ENCODE results near the gene ZNF385A. TPM values are rescaled to one million over a fixed set of nuclear protein-coding genes. Genes with fewer than 3 reads are reported as not detected.

ZNF385A gene
- total and polyA plus RNA-seq, 2 donors (not counting 3 experiments of a cell fraction or from before 2014, with no cell fraction given): 1.6 to 7.9 TPM

DNA sequence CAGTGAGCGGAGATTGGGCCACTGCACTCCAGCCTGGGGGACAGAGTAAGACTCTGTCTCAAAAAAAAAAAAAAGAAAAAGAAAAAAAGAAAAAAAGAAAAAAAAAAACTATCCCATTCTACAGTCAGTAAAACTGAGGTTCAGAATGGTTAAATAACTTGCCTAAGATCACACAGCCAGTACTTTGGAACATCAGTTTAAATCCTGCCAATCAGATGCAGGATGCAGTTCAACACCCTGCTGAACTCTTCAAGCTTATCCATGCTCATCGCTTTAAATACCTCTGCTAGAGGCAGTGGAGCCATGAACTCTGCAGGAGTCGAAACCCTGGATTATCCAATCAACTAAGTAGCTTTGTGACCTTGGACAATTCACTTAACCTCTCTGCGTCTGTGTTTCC is 3.4 kb downstream of the ZNF385A start:
- BruUV-seq (replicated peaks): no TSS peak
- Histone ChIP-seq H3K9me3 (replicated peaks; ENCODE audit: control insufficient read depth, insufficient read depth, low read length) (no peaks in the 10 kb centered on the region), H3K4me3 (replicated peaks in 1 of 3; ENCODE audit: insufficient read depth in 1 of 3, low read depth in 1 of 3, low read length in 3 of 3) (no peak overlapping the region), H3K79me2 (ENCODE audit: control insufficient read depth, insufficient read depth, low read length) (no peaks in the 10 kb centered on the region), H4K20me1 (replicated peaks; ENCODE audit: control insufficient read depth, extremely low read depth, insufficient read depth, low read length) (no peaks in the 10 kb centered on the region), H3K4me1 (ENCODE audit: control insufficient read depth, extremely low read depth, insufficient read depth, low read length) (peaks cover 4% of the 10 kb centered on the region), H3K27ac (ENCODE audit: insufficient read depth, low read depth, low read length) (no peak overlapping the region), H3K4me2 (ENCODE audit: insufficient read depth, low read length) (no peak overlapping the region), H3K27me3 (ENCODE audit: control insufficient read depth in 2 of 2, insufficient read depth in 2 of 2, low read length in 2 of 2) (no peaks in the 10 kb centered on the region), H3K36me3 (ENCODE audit: control insufficient read depth in 2 of 2, extremely low read depth in 1 of 2, insufficient read depth in 2 of 2, low read length in 2 of 2) (no peaks in the 10 kb centered on the region), H2AFZ (ENCODE audit: low read depth, low read length) (no peak overlapping the region), H3K9me1 (replicated peaks; ENCODE audit: control insufficient read depth, extremely low read depth, insufficient read depth, low read length) (no peaks in the 10 kb centered on the region), H3K9ac (replicated peaks; ENCODE audit: extremely low read depth, insufficient read depth, low read length) (no peak overlapping the region)
- no peak for FAIRE-seq
- POLR2A ChIA-PET: interaction anchor here (0.7 kb wide), 1 partner anchor 21 kb away, joined by 3 read pairs; no protein-coding TSS in a partner anchor
- TF ChIP-seq GATA2 (IDR thresholded peaks at IDR 0.05; ENCODE audit: insufficient read depth, insufficient read length, low read depth, low read length) (no peak), FOS (IDR thresholded peaks at IDR 0.05; ENCODE audit: borderline replicate concordance, insufficient read depth, low read length) (no peak), JUN (IDR thresholded peaks at IDR 0.05; ENCODE audit: borderline replicate concordance, insufficient read depth, insufficient read length, low read depth) (no peak), POLR2A (IDR thresholded peaks at IDR 0.05; ENCODE audit: low read depth, low read length) (no peak), MYC (IDR thresholded peaks at IDR 0.05; ENCODE audit: low read depth, low read length) (no peak), EZH2 (IDR thresholded peaks at IDR 0.05; ENCODE audit: borderline replicate concordance, low read depth, low read length, severe bottlenecking) (no peak), POLR2AphosphoS5 (IDR thresholded peaks at IDR 0.05; ENCODE audit: insufficient read depth, low read depth, low read length) (no peak), CTCF (IDR thresholded peaks at IDR 0.05; ENCODE audit: extremely low read depth in 1 of 2, insufficient read depth in 1 of 2, low read depth in 1 of 2, low read length in 2 of 2) (no peak)
- TF ChIP-seq, protein P1, sequence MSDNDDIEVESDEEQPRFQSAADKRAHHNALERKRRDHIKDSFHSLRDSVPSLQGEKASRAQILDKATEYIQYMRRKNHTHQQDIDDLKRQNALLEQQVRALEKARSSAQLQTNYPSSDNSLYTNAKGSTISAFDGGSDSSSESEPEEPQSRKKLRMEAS (IDR thresholded peaks at IDR 0.05; ENCODE audit: insufficient read depth, insufficient read length): no peak
- dilution Hi-C loops (cut with MboI; ENCODE audit: extremely low pct_ligation_motif_present, low sequenced_read_pairs) (no loop called here), intact Hi-C loops (cut with micrococcal nuclease) (no loop called here)
- CTCF ChIA-PET: interaction anchor here (1.0 to 4.6 kb wide), 9 partner anchors 10 to 95 kb away, joined by 4 to 142 read pairs (median 18); no protein-coding TSS in a partner anchor
- DNase-seq (ENCODE audit: low read depth, low spot score): no peak

All from endothelial cell of umbilical vein (primary cell).